Stimulated activated naive CD4-positive, alpha-beta T cell treated with Interleukin-2 at 50 U/mL for 16 hours (primary cell): Measurements from ENCODE around the gene CHD9NB.

Experiments
- DNase-seq: peaks from one replicate; lab custom pipeline; 2025; lab: John Stamatoyannopoulos, UW

Gene CHD9NB

DNA sequence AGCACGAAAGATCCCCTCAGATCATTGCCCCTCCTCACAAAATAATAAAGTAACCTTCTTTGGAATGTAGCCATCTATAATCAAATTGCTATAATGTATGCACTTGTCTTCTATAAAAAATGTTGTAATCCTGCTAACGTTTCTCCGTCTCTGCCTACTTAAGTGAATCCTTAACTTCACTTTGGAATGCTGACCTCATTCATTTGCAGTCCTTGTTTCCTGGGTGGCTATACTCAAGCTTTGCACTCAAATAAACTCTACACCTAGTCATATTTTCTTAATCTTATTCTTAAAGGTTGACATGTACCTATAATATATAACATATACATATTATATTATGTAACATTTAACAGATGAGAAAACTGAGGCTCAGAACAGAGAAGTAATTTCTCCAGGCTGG, 22.7 kb downstream of the CHD9NB start:
- no peak for DNase-seq

DNA sequence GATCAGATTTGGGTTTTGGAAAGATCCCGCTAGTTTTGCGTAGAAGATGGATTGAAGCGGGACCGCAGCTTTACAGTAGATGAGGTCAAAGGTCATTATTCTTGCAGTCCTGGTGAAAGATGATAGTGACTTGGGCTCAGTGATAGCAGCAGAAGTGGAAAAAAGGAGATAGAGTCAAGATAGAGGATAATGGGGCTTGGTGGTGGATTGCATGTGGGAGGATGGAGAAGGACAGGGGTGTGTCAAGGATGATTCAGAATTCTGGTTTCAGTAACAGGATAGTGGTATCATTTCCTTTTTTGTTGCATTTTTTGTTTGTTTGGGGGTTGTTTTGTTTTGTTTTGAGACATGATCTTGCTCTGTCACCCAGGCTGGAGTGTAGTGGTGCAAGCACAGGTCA, 28.7 kb downstream of the CHD9NB start:
- DNase-seq, result no peak

GRCh38 chr16:53022374-53022773, 30.3 kb downstream of the CHD9NB start:
- DNase-seq, result no peak

DNA sequence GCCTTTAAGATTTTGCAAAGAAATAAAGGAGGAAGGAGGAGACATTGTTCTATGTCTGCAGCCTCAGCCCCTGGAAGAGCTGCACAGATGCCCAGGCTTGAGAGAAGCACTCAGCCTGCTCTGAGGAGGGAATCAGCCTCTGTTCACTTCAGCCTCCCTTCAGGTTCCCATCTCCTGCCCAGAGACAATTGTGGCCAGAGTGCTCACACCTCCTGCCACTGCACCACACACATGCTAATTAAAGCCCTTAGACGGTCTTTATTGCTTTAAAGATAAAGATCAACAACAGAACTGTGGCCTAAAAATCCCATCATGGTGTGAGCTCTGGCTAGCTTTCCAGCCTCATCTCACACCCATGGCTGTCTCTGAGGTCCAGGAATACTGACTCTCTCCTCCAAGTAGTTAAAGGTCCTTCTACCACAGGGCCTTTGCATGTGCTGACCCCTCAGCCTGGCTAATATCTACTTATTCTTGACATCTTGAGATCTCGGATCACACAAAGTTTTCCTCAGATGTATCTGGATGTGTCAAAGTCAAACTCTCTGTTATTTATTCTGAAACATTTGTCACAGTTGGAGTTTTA, 33.8 kb downstream of the CHD9NB start:
- no peak for DNase-seq

- no peak for DNase-seq
Measured at GRCh38 chr16:53014287-53014686, 38.4 kb downstream of the CHD9NB start.

DNA sequence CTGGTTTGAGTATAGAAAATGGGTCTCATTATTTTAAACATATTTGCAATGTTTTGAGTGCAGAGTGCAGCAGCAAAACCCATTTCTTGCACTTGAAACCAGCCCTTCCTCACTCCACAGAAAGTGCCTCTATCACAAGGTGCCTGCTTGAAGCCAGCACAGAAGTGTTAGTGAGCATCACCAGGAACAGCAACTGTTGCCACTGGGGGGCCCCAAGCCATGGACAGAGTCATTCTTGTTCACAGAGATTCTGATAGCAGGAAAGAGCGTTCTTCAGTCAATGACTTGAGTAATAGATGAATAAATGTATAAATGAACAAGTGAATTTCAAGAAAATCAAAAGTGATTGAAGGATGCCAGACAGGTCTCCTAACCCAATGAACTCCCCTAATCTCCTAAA, 45.6 kb downstream of the CHD9NB start:
- no peak for DNase-seq

GRCh38 chr16:52997922-52998321, 54.8 kb downstream of the CHD9NB start:
- DNase-seq, result no peak

GRCh38 chr16:52994942-52995341, 57.8 kb downstream of the CHD9NB start:
- no peak for DNase-seq

DNA sequence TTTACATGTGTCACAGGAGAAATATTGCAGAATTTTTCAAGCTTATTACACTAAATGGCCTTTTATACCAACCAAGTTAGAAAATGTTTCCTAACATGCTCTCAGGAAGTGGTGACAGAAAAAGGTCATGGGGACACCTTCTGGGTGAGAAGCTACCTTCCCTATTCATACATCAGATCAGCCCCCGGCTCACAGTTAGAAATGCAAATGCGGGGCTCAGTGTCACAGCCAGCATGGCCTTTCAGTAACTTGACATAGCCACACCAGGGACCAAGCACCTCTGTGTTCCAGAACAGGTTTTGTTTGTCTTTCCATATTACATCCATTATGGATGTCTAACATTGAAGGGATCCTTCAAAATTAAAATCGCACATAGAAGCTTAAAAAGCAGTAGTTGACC, 59.5 kb downstream of the CHD9NB start:
- no peak for DNase-seq

GRCh38 chr16:52991572-52991971, 61.1 kb downstream of the CHD9NB start:
- no peak for DNase-seq
